ENCODE results near the gene IL7R.

IL7R gene

DNA sequence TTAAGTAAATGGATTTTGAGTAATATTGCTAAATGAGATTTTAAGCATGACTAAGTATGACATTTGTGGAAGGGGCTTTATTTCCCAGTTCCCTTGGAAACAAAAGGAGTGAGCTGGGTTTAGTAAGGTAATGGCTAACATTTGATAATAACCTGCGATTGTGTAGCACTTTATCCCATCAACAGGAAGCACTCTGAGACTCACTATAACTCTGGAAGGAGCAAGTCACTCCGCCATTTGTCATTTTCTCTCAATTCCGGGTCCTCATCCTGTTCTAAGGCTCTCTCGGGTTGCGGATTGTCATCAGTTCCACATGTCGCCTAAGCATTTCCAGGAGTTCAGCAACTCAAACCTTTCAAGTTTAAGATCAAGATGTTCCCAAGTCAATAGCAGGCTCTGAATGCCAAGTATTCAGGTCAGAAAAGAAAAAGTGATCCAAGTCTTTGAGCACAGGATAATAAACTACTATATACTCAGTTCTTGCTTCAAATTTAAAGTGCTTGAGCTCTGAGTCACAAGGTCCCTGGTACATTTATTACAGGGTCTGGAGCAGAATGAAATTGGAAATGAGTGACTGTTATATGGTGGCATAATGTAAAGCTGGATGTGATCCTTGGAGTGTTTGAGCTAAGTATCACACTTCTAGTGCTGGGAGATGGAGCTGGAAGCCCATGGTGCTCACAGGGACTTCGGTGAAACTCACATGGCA, 42.4 kb downstream of the IL7R start:
- TF ChIP-seq TAF1 (IDR thresholded peaks at IDR 0.05; ENCODE audit: low read depth, low read length) (no peak), POLR2AphosphoS5 (IDR thresholded peaks at IDR 0.05; ENCODE audit: low read depth, low read length) (no peak), POLR2A (IDR thresholded peaks at IDR 0.05; ENCODE audit: low read depth, low read length) (no peak), POU2F2 (IDR thresholded peaks at IDR 0.05; ENCODE audit: low read depth, low read length) (no peak), SPI1 (IDR thresholded peaks at IDR 0.05; ENCODE audit: low read depth, low read length) (no peak), PAX5 (IDR thresholded peaks at IDR 0.05; ENCODE audit: insufficient read depth, low read length, severe bottlenecking) (no peak)
- peak; percentile 16 for FAIRE-seq
- no peak for DNase-seq (ENCODE audit: insufficient read length, low spot score)

GRCh38 chr5:35899800-35900199, 43.1 kb downstream of the IL7R start:
- no peak for TF ChIP-seq TAF1 (IDR thresholded peaks at IDR 0.05; ENCODE audit: low read depth, low read length)
- TF ChIP-seq POLR2A (IDR thresholded peaks at IDR 0.05; ENCODE audit: low read depth, low read length): no peak
- TF ChIP-seq SPI1 (IDR thresholded peaks at IDR 0.05; ENCODE audit: low read depth, low read length): peak; percentile 60
- peak; percentile 88 for FAIRE-seq
- DNase-seq (ENCODE audit: insufficient read length, low spot score): no peak

- no peak for DNase-seq (ENCODE audit: insufficient read length, low spot score)
- TF ChIP-seq POLR2AphosphoS5 (IDR thresholded peaks at IDR 0.05; ENCODE audit: low read depth, low read length) (no peak), POLR2A (IDR thresholded peaks at IDR 0.05; ENCODE audit: low read depth, low read length) (no peak), SPI1 (IDR thresholded peaks at IDR 0.05; ENCODE audit: low read depth, low read length) (no peak)
- FAIRE-seq: peak; percentile 66
Observed at GRCh38 chr5:35900972-35901695, 44.4 kb downstream of the IL7R start.

DNA sequence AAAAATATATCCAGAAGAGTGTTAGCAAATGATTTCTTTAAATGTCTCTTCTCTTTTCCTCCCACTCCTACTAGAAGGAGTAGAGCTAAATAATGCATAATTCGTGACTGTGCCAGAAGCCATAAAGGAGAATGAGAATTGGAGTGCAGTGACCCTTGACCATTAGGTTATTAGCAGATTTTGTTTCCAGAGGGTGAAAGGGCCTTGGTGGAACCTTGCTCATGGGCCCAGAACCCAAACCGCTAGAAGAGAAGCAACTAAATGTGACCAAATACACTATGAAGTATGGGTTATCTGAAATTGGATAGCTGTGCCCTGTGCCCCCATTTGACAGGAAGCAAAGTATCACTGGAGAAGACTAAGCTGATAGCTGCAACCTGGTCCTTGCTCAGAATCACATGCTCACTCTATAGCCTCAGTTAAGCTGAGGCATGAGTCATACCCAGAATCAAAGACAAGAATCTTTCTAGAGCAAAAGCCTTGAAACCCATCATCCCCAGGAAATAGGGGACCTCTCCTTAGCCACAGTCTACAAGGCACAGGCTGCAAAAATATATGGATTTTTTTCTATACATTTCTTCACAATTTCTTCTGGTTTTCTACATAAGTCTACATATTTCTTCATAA, 45.5 kb downstream of the IL7R start:
- DNase-seq (ENCODE audit: insufficient read length, low spot score) (no peak), FAIRE-seq (peak; percentile 94)
- TF ChIP-seq POLR2AphosphoS5 (IDR thresholded peaks at IDR 0.05; ENCODE audit: low read depth, low read length) (no peak), SPI1 (IDR thresholded peaks at IDR 0.05; ENCODE audit: low read depth, low read length) (no peak), PAX5 (IDR thresholded peaks at IDR 0.05; ENCODE audit: insufficient read depth, low read length, severe bottlenecking) (peak; percentile 62), TAF1 (IDR thresholded peaks at IDR 0.05; ENCODE audit: low read depth, low read length) (no peak)

GRCh38 chr5:35903631-35904203, 47.0 kb downstream of the IL7R start:
- DNase-seq (ENCODE audit: insufficient read length, low spot score): no peak
- no peak for FAIRE-seq
- TF ChIP-seq POLR2A (IDR thresholded peaks at IDR 0.05; ENCODE audit: low read depth, low read length) (no peak), POU2F2 (IDR thresholded peaks at IDR 0.05; ENCODE audit: low read depth, low read length) (no peak), SPI1 (IDR thresholded peaks at IDR 0.05; ENCODE audit: low read depth, low read length) (no peak), PAX5 (IDR thresholded peaks at IDR 0.05; ENCODE audit: insufficient read depth, low read length, severe bottlenecking) (no peak), TAF1 (IDR thresholded peaks at IDR 0.05; ENCODE audit: low read depth, low read length) (no peak), POLR2AphosphoS5 (IDR thresholded peaks at IDR 0.05; ENCODE audit: low read depth, low read length) (no peak)

DNA sequence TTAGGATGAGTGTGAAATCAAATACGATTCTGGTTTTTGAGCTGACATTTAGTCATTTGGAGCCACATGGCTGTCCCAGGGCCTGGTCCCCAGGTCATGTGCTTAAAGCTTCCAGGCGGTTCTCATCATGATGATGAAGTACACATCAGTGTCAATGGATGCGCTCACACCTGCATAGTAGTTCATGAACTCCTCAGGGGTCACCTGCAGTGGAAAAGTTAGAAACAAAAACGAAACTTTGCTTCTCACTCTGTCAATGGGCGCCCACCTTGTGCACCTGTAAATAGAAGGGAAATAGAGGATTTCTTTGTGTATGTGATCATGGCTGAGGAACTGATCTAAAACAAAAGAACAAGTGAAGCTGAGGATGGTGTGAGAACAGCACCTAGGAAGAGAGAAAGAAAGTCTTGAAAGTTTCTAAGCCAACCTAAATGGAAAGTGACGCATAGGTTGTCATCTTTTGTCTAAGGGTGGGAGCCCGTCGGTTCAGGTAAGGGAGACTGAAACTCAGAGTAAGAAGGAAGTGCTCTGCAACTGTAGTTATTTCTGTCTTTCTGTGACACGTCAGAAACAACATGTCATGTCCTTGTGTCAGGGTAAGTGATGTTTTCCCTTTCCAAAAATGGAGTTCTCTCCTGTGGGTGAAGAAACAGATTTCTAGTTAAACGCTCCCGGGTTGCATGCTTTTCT, 47.9 kb downstream of the IL7R start:
- TF ChIP-seq SPI1 (IDR thresholded peaks at IDR 0.05; ENCODE audit: low read depth, low read length): peak; percentile 90
- TF ChIP-seq PAX5 (IDR thresholded peaks at IDR 0.05; ENCODE audit: insufficient read depth, low read length, severe bottlenecking): no peak
- TF ChIP-seq POU2F2 (IDR thresholded peaks at IDR 0.05; ENCODE audit: low read depth, low read length): 0 out of 2 replicates have a peak, but pooled peaks have one; percentile 33
- no peak for TF ChIP-seq POLR2A (IDR thresholded peaks at IDR 0.05; ENCODE audit: low read depth, low read length)
- FAIRE-seq: peak; percentile 88

GRCh38 chr5:35908228-35908627, 51.5 kb downstream of the IL7R start:
- no peak for TF ChIP-seq POLR2A (IDR thresholded peaks at IDR 0.05; ENCODE audit: low read depth, low read length)
- no peak for TF ChIP-seq POU2F2 (IDR thresholded peaks at IDR 0.05; ENCODE audit: low read depth, low read length)
- TF ChIP-seq PAX5 (IDR thresholded peaks at IDR 0.05; ENCODE audit: insufficient read depth, low read length, severe bottlenecking): no peak
- TF ChIP-seq POLR2AphosphoS5 (IDR thresholded peaks at IDR 0.05; ENCODE audit: low read depth, low read length): no peak
- no peak for TF ChIP-seq SPI1 (IDR thresholded peaks at IDR 0.05; ENCODE audit: low read depth, low read length)
- TF ChIP-seq TAF1 (IDR thresholded peaks at IDR 0.05; ENCODE audit: low read depth, low read length): no peak
- FAIRE-seq: peak; percentile 13
- no peak for DNase-seq (ENCODE audit: insufficient read length, low spot score)

More for the DNA sequence above, 47.9 kb downstream of the IL7R start:
- DNase-seq (ENCODE audit: insufficient read length, low spot score): peak; percentile 17

- DNase-seq (ENCODE audit: insufficient read length, low spot score) (no peak), FAIRE-seq (no peak)
- TF ChIP-seq POU2F2 (IDR thresholded peaks at IDR 0.05; ENCODE audit: low read depth, low read length) (no peak), POLR2AphosphoS5 (IDR thresholded peaks at IDR 0.05; ENCODE audit: low read depth, low read length) (no peak), PAX5 (IDR thresholded peaks at IDR 0.05; ENCODE audit: insufficient read depth, low read length, severe bottlenecking) (no peak), POLR2A (IDR thresholded peaks at IDR 0.05; ENCODE audit: low read depth, low read length) (no peak), TAF1 (IDR thresholded peaks at IDR 0.05; ENCODE audit: low read depth, low read length) (no peak), SPI1 (IDR thresholded peaks at IDR 0.05; ENCODE audit: low read depth, low read length) (no peak)
Observed at GRCh38 chr5:35908814-35909213, 52.1 kb downstream of the IL7R start.

GRCh38 chr5:35919191-35919590, 62.5 kb downstream of the IL7R start:
- TF ChIP-seq PAX5 (IDR thresholded peaks at IDR 0.05; ENCODE audit: insufficient read depth, low read length, severe bottlenecking): no peak
- no peak for TF ChIP-seq SPI1 (IDR thresholded peaks at IDR 0.05; ENCODE audit: low read depth, low read length)
- TF ChIP-seq POLR2A (IDR thresholded peaks at IDR 0.05; ENCODE audit: low read depth, low read length): no peak
- no peak for TF ChIP-seq TAF1 (IDR thresholded peaks at IDR 0.05; ENCODE audit: low read depth, low read length)
- TF ChIP-seq POLR2AphosphoS5 (IDR thresholded peaks at IDR 0.05; ENCODE audit: low read depth, low read length): no peak
- no peak for TF ChIP-seq POU2F2 (IDR thresholded peaks at IDR 0.05; ENCODE audit: low read depth, low read length)
- DNase-seq (ENCODE audit: insufficient read length, low spot score): no peak
- FAIRE-seq: no peak
